ENCODE measurements around the gene FER1L5.

Gene FER1L5

DNA sequence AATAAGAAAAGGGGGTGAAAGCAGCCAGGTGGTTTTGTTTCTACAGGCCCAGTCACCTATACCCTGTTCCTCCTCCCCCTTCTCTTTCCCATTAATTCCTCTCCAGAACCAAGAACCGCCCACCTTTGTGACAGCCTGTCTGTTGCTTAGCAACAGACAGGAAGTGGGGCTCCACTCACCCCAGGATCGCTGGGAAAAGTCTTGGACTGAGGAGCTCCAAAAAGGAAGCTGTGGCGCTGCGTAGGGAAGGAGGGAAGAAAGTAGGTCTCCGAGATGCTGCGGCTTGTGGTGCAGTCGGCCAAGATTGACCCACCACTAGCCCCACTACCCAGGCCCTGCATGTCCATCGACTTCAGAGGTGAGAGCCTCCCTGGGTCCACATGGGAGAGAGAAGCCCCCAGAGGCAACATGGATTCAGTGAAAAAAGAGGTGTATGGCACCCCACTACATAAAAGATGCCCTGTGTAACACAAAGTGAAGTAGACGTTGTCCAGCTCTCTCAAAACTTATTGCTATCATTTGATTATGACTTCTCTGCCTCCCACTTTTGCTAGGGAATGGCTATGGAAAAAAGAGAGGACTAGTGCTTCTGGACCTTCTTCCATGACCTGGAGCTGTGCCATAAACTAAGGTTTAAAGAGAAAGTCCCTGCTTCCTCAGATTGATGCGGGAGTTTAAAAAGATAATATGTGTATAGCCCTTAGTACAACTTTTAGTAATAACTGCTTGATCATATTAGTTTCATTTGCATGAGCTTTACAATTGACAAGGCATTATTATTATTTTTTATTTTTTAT lies at the start of gene FER1L5:
FER1L5 (plus strand) TSS at position 201 of the 797 bp plus-strand sequence; CDS start at position 274, 73 bp downstream.
- no peak for DNase-seq

DNA sequence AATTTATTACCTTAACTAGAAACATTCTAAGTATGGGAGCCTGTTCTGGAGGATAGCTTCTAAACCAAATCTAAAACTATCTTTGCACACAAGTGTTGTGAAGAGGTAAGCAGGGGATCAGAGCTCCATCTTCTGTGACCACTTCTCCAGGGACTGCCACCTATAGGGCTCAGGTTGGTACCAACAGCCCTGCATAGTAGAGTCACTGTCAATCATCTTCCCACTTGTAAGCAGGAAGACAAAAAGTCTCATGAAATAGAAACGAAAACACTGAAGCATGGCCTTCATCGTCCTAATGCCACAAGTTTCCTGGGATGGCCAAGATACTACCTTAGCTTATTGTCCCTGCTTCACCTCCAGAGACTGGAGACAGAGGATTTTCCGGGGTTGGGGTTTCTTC lies 48.3 kb upstream of the FER1L5 start:
- no peak for DNase-seq

DNA sequence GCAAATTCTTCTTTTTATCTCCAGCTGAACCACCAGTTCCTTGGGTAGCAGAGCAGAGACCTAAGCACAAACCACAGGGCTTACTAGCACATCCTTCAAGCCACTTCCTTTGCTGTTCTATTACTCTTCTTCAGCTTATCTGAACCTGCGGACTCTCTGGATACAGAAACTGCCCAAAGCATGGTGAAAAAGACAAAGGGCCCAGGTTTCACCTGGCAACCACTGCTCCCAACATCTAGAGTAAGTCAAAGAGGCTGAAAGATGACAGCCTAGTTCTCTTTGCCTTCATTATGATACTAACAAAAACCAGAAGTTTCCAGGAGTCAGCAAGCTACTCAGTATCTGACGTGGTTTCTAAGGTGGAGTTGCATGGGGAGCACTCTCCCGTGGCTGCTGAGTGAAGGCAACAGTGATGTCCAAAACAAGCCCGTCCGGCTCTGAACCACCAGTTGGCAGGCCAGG lies 47.8 kb upstream of the FER1L5 start:
- no peak for DNase-seq

DNA sequence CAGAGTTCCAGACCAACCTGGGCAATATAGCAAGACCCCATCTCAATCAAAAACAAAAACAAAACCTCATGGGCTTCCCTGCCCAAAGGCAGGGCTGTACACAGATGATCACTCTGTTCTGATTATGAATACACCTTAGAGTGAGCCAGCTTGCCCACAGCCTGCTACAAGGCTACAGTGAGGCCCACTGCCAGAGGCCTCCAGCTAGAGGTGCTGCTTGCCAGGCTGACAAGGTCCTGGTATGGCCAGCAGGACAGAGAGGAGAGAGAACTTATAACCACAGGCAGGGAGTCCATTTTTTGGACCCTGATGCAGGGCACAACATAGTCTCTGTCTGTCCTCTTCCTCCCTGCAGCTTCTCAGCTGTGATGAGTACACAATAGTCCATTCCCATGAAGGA lies 46.0 kb upstream of the FER1L5 start:
- DNase-seq: no peak

DNA sequence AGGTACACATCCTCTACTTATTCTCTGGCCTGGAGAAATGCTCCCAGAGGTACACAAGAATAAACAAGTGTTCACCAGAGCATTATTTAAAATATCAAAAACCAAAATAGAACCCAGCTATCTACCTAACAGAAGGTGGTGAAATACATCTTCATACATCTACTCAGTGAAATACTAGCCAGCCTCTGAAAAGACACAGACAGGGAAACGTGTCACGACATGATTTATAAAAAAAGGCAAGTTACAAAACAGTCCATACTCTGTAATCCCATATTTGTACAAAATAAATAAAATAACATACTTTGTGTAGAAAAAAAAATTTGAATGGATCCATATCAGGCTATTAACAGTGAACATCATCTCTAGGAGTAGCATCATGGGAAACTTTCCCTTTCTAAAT lies 42.6 kb upstream of the FER1L5 start:
- no peak for DNase-seq

DNA sequence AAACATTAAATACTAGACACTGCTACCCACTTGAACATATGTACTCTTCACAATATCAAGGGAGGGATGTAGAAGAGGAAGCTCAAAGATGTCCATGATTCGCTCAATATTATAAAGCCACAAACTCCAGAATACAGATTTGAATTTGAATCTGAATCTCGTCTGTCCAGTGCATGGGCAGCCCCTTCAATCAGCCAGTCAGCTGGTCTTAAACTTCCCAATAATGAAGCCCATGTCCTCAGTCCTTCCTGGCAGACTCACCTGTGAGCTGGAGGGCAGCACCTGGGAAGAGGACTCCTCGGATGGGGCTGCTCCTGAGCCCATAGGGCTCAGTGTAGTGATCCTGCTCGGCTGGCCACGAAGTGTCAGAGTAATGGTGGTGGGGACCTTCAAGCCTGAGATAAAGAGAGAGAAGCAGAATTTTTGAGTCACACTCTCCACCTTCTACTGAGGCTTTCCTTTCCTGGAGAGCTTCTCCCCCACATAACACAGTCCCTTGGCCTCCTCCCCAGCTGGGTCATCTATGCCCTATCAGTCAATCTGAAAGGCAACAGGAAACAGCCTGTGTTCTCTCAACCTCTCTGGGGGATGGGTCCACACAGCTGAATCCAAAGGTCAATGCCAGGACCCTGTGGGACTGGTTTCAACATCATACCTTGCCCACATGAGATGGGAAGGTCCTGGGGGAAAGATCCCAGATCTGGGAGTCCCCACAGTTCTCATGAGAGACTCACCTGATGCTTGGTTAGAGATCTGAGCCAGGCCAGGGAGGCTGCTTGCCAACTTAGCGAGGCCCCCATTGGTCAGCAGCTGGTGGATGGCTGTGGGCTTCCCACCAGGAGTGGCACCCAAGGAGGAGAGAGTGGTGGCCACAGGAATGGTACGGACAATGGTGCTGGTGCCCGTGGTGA lies 40.9 kb upstream of the FER1L5 start:
- no peak for DNase-seq

DNA sequence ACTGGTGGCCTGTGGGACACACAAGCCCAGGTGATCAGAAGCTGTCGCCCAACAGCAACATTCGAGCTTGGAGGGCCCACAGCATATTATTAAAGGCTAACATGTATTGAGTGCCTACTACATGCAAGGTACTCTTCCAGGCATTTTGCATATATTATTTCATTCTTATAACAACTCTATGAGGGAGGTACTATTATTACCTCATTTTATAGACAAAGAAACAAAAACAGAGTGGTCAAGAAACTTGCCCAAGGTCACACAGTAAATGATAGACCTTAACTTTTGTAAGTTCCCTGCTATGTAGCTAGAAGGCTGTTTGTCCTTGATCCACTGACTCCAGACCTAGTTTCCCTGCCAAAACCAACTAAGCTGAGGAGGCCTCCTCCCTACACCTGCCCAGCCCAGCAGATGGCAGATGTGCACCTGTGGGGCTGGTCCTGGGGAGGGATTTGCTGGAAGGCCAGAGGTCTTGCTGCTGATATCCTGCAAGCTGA lies 40.2 kb upstream of the FER1L5 start:
- DNase-seq: no peak

DNA sequence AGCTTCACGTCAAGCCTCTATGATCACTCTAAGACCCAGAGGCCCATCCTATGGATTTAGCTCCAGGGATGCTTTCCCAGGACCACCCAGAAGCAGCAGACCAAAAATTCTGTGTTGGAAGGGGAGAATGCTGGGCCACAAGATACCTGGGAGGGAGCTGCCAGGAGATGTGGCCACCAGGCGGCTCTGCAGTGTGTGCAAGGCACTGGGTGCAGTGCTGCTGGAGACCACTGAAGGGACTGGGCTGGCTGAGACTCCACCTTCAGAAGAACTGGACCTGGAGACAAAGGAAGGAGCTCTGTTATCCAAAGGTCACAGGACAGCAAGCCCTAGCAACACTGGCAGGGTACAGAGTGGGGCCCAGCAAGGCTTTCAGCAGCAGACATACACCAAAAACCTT lies 38.5 kb upstream of the FER1L5 start:
- DNase-seq: no peak

DNA sequence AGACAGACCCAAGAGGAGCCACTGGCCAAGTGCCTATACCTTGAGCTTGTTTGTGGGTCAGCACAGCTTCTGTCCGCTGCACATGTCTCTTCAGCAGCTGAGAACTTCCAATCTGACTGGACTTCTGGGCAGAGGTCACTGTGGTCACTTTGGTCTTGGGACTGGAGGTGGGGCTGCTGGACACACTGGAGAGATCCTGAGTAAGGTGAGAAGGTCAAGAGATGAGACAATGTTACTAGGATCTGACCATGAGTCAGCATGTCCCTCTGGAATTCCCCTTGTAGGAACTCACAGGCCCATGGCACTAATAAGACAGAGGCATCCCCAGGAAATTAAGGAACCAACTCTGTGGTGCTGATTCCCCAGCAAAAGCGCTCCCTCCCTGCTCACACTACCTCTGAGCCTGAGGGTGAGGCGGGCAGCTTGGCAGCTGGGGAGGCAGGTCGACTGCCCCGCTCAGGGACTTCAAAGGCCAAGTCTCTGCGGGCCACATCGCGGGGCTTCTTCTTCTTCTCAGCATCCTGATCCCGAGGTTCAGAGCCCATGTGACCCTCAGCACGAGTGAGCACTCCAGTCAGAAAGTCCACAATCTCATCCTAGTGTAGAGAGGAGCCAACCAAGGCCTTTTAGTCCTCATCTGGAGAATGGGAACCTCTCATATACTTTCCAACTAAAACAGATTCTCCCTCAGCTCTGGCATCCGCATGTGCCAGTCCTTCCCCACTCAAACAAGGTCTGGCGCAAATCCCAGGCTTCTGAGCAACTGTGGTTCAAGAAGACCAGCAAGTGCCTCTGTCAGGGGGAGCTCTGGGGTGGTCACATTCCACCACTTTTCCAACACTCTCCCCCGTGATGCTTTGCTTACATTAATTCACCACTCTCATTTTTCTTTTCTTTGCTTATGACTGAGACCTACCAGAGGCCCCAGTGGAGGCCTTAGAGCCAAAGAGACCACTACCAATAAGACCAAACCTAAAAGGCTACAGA lies 33.8 kb upstream of the FER1L5 start:
- DNase-seq: peak; percentile 8

DNA sequence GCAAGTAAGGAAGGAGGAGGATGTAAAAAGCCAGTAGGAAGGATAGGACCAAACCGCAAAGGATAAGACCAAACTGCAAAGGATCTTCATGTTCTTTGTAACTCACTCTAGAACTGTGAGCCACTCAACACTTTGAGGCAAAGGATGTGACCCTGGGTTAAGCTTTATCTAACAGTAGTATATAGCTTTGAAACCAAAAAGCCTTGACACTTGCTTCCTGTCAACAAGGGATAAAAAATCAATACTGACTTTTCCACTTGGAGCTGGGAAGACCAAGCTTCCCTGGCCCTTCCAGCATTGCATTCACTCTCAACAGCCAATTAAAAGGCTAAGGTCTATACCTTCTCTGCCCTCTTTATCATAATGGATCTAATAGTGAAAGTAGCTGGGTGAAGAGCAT lies 26.4 kb upstream of the FER1L5 start:
- no peak for DNase-seq

DNA sequence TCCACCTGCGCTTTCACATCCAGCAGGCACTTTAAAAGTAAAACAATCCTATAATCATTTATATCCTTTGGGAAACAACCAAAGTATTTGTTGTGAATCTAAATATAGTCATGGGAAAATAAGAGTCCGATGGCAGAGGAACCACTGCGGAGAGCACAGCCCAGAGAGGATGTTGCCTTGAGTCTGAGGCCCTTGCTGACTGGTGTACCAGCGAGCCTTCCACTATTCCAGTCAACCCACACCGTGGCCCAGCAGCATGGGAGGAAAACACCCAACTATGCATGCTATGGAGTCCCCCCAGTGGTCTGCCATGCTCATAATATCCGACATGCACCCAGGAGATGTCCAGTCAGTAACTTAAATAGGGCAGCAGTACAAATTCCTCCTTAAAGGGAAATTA lies 26.0 kb upstream of the FER1L5 start:
- no peak for DNase-seq

DNA sequence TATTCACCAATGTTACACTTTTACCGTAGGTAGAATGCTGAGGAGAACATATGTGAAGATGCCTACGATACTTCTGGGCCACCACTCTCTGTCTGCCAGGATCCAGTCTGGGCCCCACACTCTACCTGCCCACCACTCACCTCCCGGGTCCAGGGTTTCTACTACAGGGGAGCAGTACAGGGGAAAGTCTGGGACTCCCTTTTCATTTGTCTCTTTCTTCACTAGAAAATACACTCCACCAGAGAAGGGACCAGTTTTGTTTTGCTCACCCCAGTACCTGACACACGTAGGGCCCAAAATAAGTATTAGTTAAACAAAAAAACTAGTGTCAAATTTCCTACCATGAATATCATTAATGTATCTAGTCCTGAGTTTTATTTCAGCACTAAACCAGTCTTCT lies 25.6 kb upstream of the FER1L5 start:
- DNase-seq: no peak

DNA sequence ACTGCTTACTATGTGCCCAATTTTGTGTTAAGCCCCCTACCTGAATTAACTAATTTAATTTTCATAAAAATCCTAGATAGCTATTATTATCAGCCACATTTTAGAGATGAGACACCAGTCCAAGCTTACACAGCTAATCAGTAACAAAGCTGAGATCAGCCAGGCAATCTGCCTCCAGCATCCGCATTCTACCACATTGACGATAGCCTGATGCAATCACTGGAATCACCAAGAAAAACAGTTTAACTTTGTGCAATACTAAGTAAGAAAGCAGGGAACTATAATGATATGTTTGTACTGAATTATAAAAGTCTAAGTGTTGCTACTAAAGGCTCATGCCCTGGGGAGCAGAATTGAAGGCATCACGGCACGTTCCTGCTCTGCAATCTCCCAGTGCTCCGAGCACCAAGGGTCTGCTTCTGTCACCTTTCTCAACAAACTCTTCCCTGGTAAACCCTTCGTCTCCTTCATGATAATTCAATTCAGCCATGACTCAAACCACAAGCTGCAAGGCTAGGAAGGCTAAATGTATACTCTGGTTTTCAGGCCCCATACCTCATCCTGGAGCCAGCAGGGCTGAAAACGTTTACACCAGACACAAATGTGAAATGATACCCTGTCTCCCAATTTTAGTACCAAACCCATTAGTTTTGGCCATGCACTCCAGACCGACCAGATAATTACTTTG lies 23.8 kb upstream of the FER1L5 start:
- DNase-seq: no peak

DNA sequence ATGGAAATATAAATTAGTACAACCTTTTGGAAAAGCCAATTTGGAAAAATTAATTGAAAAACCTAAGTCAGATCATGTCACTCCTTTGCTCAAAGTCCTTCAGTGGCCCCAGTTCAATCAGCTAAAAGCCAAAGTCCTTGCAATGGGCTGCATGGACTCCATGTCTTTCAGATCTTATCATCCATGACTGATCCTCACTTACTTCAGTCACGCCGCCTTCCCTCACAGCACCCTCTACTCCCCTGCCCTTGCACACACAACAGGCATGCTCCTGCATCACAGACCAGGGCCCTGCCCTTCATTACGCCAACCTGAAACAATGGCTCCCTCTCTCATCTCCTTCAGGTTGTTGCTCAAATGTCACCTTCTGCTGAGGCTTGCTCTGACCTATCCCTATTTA lies 20.0 kb upstream of the FER1L5 start:
- no peak for DNase-seq

DNA sequence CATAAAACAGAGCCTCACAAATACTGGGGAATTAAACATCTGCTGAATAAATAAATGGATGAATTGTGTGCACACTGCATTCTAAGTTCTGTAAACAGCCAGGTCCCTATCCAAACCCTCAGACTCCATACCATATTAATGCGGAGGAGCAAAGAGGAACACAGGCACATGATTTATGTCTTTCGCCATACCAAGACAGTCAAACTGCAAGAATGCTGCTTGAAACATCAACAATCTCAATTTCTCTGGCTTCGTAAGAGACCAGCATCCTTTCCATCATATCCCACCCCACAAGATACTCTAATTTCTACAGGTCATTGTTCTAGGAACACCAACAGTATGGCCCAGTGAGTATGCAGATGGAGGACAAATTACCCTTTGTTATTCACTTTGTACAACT lies 19.4 kb upstream of the FER1L5 start:
- no peak for DNase-seq

DNA sequence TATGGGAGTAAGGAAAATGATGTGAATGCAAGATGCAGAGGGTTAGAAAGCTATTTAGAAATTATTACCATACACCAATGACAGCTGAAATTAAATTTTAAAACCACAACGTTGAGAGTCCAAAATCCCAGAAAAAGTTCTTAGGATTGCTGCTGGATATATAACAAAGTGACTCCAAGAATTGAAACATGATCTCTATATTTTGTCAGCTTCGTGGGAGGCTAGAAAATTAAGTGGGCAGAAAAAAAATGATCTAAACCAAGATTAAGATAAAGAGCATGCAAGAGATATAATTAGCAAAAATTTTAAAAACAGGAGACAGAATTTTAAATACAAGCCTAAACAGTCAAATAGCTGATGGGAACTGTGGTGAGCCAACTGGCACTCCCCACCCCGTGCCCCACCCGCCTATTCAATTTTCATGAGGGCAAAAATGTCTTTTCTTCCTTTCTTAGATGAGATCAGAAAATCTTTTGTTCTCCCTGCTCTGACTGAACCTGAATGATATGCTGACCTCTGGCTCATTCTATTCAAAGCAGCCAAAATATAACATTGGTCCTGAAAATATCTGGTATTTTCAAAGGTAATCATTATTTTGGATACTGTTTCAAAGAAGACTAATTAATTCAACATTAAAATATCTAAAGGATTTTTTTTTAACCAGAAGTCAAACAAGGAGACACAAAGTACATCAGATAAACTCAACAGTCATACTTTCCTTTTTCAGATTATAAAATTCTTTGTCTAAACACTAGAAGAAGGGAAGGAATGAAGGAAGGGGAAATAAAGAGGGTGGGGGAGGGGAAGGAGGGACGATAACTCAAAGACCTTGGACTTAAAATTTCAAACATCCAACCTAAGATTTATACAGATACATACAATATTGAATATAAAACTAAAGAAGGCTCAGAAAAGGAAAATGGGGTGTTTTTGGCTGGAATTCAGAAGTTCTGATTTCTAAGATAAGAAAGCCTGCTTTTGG lies 16.7 kb upstream of the FER1L5 start:
- DNase-seq: no peak

DNA sequence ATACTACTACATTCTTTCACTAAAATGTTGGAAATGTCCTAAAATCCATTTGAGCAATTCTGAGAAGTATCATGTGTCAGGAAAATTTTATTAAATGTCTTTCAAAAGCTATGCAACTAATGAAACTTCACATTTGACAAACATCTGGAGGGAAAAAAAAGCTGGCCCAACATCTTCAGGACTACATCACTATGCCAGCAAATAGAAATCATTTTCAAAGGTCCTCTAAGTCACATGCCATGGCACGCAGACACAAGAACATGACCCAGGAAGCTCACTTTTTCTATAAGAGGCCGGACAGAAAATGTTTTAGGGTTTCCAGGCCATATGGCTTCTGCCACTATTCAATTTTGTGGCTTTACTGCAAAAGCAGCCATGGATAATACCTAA lies 16.0 kb upstream of the FER1L5 start:
- no peak for DNase-seq

DNA sequence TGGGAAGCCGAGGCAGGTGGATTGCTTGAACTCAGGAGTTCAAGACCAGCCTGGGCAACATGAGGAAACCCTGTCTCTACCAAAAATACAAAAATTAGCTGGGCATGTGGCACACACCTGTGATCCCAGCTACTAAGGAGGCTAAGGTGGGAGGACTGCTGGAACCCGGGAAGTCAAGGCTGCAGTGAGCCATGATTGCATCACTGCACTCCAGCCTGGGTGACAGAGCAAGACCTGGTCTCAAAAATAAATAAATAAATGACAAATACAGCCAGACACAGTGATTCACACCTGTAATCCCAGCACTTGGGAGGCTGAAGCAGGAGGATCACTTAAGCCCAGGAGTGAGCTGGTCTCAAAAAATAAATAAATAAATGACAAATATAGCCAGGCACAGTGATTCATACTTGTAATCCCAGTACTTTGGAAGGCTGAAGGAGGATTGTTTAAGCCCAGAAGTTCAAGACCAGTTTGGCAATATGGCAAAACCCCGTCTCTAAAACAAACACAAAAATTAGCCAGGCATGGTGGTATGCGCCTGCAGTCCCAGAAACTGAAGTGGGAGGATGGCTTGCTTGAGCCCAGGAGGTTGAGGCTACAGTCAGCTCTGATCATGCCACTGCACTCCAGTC lies 10.6 kb upstream of the FER1L5 start:
- no peak for DNase-seq

DNA sequence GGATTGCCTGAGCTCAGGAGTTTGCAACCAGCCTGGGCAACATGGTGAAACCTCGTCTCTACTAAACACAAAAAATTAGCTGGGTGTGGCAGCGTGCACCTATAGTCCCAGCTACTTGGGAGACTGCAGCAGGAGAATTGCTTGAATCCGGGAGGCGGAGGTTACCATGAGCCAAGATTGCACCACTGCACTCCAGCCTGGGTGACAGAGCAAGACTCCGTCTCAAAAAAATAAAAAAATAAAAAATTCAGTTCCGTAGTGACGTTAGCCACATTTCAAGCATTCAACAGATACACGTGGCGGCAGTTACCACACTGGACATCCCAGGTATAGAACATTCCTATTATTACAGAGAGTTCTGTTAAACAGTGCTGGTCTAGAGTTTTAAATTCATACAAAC lies 8.9 kb upstream of the FER1L5 start:
- DNase-seq: no peak

DNA sequence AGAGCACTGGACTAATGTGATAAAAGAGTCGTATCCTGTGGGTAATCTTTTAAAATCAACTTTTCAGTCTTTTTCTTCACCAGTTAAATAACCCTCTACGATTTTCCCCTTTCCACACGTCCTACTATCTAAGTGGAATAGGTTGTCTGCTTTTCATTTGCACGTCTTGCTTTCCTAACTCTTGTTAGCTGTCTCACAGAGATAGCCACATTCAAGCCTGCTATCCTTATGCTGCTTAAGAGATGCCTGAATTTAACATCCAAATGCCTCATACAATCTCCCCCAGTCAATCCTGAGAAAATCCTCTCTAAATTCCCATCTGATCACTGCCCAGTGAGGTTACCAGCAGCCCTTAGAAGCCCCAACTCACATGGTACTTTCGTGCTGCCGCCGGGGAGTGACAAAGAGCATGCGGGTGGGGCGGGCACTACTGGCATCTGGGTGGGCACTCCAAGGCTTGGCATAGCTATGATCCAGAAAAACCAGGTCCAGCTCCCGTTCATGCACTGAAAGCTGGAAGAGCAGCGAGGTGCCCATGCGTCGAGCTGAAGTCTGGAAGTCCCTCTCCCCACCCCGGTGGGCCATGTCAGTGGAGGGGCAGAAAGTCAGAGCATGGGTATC lies 5.9 kb upstream of the FER1L5 start:
- DNase-seq: no peak

Data from T1000 (cell line).